Osteocyte (in vitro differentiated cells): ENCODE measurements around the gene ABCG4. TPM values are rescaled to one million over a fixed set of nuclear protein-coding genes. Genes with fewer than 3 reads are reported as not detected.
A peak's percentile ranks its signal among the peaks of the same experiment; 100 is the strongest.
"Not testable (repeated sequence)": the region's sequence is repeated elsewhere in the genome, so short reads cannot be mapped to it uniquely, and the experiment has no call there.

Experiments used
- DNase-seq: peaks from one replicate; pipeline ENCODE4 v3.0.0; 2021; ENCODE audit warnings: mixed read lengths; ENCODE audit not compliant: unreplicated experiment; ENCODE audit errors: extremely low spot score
- H3K27ac Mint-ChIP-seq: one replicate; pipeline ENCODE4 v1.8.0; 2021; ENCODE audit warnings: mild to moderate bottlenecking, mixed read lengths; ENCODE audit not compliant: unreplicated experiment
- H3K27me3 Mint-ChIP-seq: one replicate; pipeline ENCODE4 v1.8.0; 2021; ENCODE audit warnings: mixed read lengths; ENCODE audit not compliant: unreplicated experiment
- H3K36me3 Mint-ChIP-seq: one replicate; pipeline ENCODE4 v1.8.0; 2021; ENCODE audit warnings: mixed read lengths; ENCODE audit not compliant: unreplicated experiment
- H3K4me1 Mint-ChIP-seq: one replicate; pipeline ENCODE4 v1.8.0; 2021; ENCODE audit warnings: mixed read lengths; ENCODE audit not compliant: unreplicated experiment
- H3K4me3 Mint-ChIP-seq: one replicate; pipeline ENCODE4 v1.8.0; 2021; ENCODE audit warnings: mild to moderate bottlenecking, moderate library complexity, mixed read lengths; ENCODE audit not compliant: unreplicated experiment
- H3K9me3 Mint-ChIP-seq: one replicate; pipeline ENCODE4 v1.8.0; 2021; ENCODE audit warnings: mixed read lengths; ENCODE audit not compliant: unreplicated experiment
- total RNA-seq: library from RNA; stranded (reverse); gene quantifications from 2 replicates; pipeline ENCODE4 v1.2.1, GENCODE V29; 2021
- TF ChIP-seq, protein P1 (sequence below): fragments of 200-600 bp; sonication (generic); IDR thresholded peaks from 2 replicates; pipeline ENCODE4 v1.5.0; 2021; ENCODE audit warnings: antibody characterized with exemption, mild to moderate bottlenecking, moderate library complexity

The ABCG4 gene
- total RNA-seq, 1 donor from 2014 or later, result 0.75 TPM

- TF ChIP-seq, protein P1, sequence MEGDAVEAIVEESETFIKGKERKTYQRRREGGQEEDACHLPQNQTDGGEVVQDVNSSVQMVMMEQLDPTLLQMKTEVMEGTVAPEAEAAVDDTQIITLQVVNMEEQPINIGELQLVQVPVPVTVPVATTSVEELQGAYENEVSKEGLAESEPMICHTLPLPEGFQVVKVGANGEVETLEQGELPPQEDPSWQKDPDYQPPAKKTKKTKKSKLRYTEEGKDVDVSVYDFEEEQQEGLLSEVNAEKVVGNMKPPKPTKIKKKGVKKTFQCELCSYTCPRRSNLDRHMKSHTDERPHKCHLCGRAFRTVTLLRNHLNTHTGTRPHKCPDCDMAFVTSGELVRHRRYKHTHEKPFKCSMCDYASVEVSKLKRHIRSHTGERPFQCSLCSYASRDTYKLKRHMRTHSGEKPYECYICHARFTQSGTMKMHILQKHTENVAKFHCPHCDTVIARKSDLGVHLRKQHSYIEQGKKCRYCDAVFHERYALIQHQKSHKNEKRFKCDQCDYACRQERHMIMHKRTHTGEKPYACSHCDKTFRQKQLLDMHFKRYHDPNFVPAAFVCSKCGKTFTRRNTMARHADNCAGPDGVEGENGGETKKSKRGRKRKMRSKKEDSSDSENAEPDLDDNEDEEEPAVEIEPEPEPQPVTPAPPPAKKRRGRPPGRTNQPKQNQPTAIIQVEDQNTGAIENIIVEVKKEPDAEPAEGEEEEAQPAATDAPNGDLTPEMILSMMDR, result peak; percentile 51
- peaks cover 12% of the 10 kb centered on the region for H3K27me3 Mint-ChIP-seq
Measured at GRCh38 chr11:119134389-119134978, 14.4 kb upstream of the ABCG4 start.

DNA sequence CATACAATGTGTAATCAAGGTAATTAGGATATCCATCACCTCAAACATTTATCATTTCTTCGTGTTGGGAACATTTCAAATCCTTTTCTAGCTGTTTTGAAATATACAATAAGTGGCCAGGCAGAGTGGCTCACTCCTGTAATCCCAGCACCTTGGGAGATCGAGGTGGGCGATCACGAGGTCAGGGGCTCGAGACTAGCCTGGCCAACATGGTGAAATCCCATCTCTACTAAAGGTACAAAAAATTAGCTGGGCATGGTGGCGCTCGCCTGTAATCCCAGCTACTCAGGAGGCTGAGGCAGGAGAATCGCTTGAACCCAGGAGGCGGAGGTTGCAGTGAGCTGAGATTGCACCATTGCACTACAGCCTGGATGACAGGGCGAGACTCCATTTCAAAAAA lies 9.6 kb upstream of the ABCG4 start:
- H3K4me1 Mint-ChIP-seq, H3K36me3 Mint-ChIP-seq, H3K4me3 Mint-ChIP-seq, H3K27ac Mint-ChIP-seq, DNase-seq, H3K9me3 Mint-ChIP-seq: not testable (repeated sequence)
- H3K27me3 Mint-ChIP-seq, result peaks cover 18% of the 10 kb centered on the region

More at GRCh38 chr11:119134389-119134978, 14.4 kb upstream of the ABCG4 start:
- Mint-ChIP-seq H3K9me3 (no peaks in the 10 kb centered on the region), H3K36me3 (peaks cover 34% of the 10 kb centered on the region), H3K27ac (no peak overlapping the region), H3K4me1 (no peaks in the 10 kb centered on the region), H3K4me3 (no peak overlapping the region)
- DNase-seq, result no peak

DNA sequence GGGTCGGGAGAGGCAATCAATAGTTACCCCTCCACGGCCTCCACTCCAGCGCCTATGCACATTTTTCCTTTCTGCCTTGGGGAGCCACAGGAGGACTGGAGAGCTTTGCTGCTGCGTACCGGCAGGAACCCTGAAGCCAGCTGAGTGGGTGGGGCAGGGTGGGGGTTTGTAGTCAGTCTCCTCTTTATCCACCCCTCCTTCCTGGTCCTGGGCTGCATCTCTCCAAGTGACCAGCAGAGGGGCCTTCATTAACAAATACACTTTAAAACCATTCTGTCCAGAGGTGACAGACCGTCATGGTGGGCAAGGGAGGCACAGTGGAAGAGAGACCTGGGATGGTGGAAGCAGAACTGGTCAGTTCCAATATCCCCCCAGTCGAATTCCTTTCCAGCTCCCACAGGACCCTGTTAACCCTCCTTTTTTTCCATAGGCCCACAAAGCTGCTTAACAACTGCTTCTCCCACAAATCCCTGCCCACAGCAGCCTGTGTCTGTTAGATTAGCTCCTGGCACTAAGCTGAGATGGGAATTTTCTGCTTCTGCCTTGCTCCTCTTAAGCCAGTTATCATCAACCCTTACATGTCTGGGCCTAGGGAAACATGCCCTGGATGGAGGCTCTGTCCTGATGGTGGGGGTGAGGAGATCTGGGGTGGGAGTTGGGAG lies 3.9 kb upstream of the ABCG4 start:
- Mint-ChIP-seq H3K4me1 (peaks cover 12% of the 10 kb centered on the region), H3K9me3 (no peaks in the 10 kb centered on the region), H3K27me3 (peaks cover 22% of the 10 kb centered on the region), H3K36me3 (no peaks in the 10 kb centered on the region), H3K27ac (no peak overlapping the region), H3K4me3 (no peak overlapping the region)
- TF ChIP-seq, protein P1, result peak; percentile 72
- DNase-seq, result no peak

- Mint-ChIP-seq H3K9me3 (no peaks in the 10 kb centered on the region), H3K4me1 (peaks cover 12% of the 10 kb centered on the region), H3K4me3 (no peak overlapping the region), H3K27ac (no peak overlapping the region), H3K27me3 (peaks cover 22% of the 10 kb centered on the region), H3K36me3 (no peaks in the 10 kb centered on the region)
- DNase-seq, result no peak
- TF ChIP-seq, protein P1, result no peak
Measured at GRCh38 chr11:119145551-119145950, 3.3 kb upstream of the ABCG4 start.

GRCh38 chr11:119147604-119148333 lies 1.1 kb upstream of the ABCG4 start:
- H3K27me3 Mint-ChIP-seq, result peaks cover 22% of the 10 kb centered on the region
- no peak overlapping the region for H3K27ac Mint-ChIP-seq
- H3K4me1 Mint-ChIP-seq, result peaks cover 16% of the 10 kb centered on the region
- H3K9me3 Mint-ChIP-seq, result no peaks in the 10 kb centered on the region
- peak overlapping the region; percentile 72 for H3K4me3 Mint-ChIP-seq
- H3K36me3 Mint-ChIP-seq, result no peaks in the 10 kb centered on the region
- no peak for DNase-seq
- TF ChIP-seq, protein P1, result no peak
